GM18508 (cell line): ENCODE measurements around the gene VAMP7.
"Not testable (repeated sequence)": the region's sequence is repeated elsewhere in the genome, so short reads cannot be mapped to it uniquely, and the experiment has no call there.

ENCODE experiments used
- ATAC-seq: cut with Tn5 transposase; IDR thresholded peaks from one replicate; pipeline ENCODE4 v1.9.1; 2021; ENCODE audit warnings: moderate number of reproducible peaks; ENCODE audit not compliant: insufficient read depth, unreplicated experiment

Gene VAMP7

GRCh38 chrX:155985208-155985607 lies 104.1 kb downstream of the VAMP7 start:
- no peak for ATAC-seq

GRCh38 chrX:155986995-155987394 lies 105.8 kb downstream of the VAMP7 start:
- not testable (repeated sequence) for ATAC-seq

GRCh38 chrX:155988859-155989258 lies 107.7 kb downstream of the VAMP7 start:
- ATAC-seq: no peak
